Hepatocyte (in vitro differentiated cells): Measurements from ENCODE around the gene CTPS2.

ENCODE experiments used
- CTCF ChIP-seq: fragments of 200-600 bp; sonication (generic); IDR thresholded peaks from 2 replicates; pipeline ENCODE4 v1.5.1; 2016; ENCODE audit warnings: antibody characterized with exemption, mild to moderate bottlenecking; ENCODE audit not compliant: poor library complexity
- EZH2phosphoT487 ChIP-seq: fragments of 200-600 bp; sonication (generic); IDR thresholded peaks from one replicate; pipeline ENCODE4 v1.6.1; 2018; ENCODE audit warnings: antibody characterized with exemption, mild to moderate bottlenecking, low read depth, moderate library complexity; ENCODE audit not compliant: unreplicated experiment, severe bottlenecking

- TF ChIP-seq CTCF (no peak), EZH2phosphoT487 (no peak)
These were observed 20.5 kb upstream of the CTPS2 start for GRCh38 chrX:16733013-16733412.
